T-helper 17 cell (primary cell): ENCODE results near the gene DEPDC7. TPM values are rescaled to one million over a fixed set of nuclear protein-coding genes. Genes with fewer than 3 reads are reported as not detected.

Experiments
- total RNA-seq, 4 donors: library from RNA in 2 of 4; stranded (reverse) in 2 of 4; gene quantifications; one replicate each; pipeline ENCODE4 v1.2.3 and lab custom pipeline; 2022 to 2026

The DEPDC7 gene
- total RNA-seq, 2 donors from 2014 or later, result 0.47 to 0.70 TPM

Other genes with a start within 250 kb of the DEPDC7 start
- gene CCDC73, start 221.2 kb upstream of the DEPDC7 start, total RNA-seq, result not detected
- gene PRRG4, start 186.0 kb upstream of the DEPDC7 start, total RNA-seq, result under 1 TPM in 1 of 2 donors, not detected in 1; 0.07 TPM
- 10 to 100 TPM in 1 of 2 donors, 1 to 10 TPM in 1; 9.4 to 12.1 TPM for gene QSER1, start 123.1 kb upstream of the DEPDC7 start, total RNA-seq
- gene TCP11L1, start 23.7 kb downstream of the DEPDC7 start, total RNA-seq, result 10 to 100 TPM; 13.6 to 15.0 TPM
- gene CSTF3, start 145.6 kb downstream of the DEPDC7 start, total RNA-seq, result 10 to 100 TPM; 12.0 to 16.8 TPM
- 10 to 100 TPM; 59.7 to 64.1 TPM for gene HIPK3, start 241.5 kb downstream of the DEPDC7 start, total RNA-seq